NCI-H1694 (cell line): Measurements from ENCODE around the gene TMEM181.
"Not testable (repeated sequence)": the region's sequence is repeated elsewhere in the genome, so short reads cannot be mapped to it uniquely, and the experiment has no call there.

ENCODE experiments used
- DNase-seq: peaks from one replicate; lab custom pipeline; 2025; lab: John Stamatoyannopoulos, UW

TMEM181 gene

DNA sequence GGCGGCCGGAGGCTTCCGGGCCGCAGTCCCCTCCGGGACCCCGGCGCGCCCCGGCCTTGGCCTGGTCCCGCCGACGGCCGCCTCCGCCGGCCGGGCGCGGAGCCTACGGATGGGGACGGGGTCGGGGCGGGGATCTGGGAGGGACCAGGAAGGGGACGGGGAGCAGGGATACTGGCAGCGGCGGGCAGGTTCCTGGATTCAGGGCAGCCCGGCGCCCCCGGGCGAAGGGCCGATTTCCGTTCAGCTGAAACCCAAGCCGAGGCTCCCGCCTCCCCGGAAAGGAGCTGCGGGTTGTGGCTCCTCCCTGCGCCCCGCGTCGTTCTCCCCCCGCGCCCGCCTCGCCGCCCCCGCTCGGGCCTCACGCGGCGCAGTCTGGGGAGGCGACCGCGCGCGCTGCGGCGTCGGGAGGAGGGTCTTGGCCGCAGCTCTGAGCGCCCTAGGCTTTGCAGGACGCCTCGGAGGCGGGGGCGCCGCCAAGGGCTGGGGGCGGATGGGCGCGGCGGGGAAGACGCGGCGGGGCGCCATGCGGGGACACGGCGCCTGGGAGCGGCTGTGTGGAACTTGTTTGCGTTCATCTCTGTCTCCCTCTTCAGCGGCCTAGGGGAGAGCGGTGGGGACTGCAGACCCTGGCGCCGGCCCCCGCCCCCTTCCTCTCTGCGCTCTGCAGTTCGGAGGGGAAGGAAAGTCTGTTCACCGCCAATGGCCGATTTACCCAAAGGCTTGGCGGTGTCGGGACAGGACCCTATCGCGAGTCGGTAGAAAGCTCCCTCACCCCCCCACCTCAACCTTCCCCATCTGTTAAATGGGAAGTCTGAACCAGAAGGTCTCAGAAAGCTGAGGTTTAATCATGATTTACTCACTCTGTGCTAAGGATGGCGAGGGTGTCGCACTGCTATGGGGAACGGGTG is 22.7 kb upstream of the TMEM181 start:
- DNase-seq, result peak; percentile 36

DNA sequence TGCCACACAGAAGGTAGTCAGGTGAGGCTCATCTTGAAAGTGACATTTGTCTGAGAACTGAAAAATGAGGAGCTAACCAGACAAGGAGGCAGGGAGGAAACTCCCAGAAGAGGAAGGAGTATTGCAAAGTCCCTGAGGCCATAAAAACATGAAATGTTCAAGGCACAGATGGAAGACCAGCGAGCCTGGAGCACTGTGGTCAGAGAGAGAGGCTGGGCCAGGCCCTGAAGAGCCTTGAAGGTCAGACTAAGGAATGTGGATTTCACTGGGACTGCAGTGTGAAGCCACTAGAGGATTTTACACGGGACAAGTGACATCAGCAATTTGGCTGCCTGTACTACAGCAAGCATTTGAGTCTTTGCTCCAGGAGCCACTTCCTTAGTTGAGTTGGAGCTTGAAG is 21.1 kb upstream of the TMEM181 start:
- DNase-seq, result no peak

DNA sequence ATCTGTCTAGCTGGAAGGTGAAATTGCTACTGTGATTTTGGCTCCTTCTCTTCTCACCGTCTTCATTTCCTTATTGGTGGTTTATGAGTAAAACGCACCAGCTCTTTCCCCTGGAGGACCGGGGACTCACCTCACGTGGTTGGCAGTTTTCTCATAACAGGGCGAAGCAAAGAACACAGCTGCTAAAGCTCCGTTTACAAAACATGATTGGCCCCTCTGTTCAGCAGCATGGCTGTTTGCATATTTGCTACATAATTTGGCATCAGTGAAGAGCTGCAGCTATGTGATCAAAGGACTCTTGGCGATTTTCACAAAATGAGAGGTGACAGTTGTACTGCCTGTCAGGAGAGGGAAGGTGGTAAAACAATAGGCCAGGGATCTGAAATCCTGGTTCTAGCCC is 20.5 kb upstream of the TMEM181 start:
- peak; percentile 20 for DNase-seq

DNA sequence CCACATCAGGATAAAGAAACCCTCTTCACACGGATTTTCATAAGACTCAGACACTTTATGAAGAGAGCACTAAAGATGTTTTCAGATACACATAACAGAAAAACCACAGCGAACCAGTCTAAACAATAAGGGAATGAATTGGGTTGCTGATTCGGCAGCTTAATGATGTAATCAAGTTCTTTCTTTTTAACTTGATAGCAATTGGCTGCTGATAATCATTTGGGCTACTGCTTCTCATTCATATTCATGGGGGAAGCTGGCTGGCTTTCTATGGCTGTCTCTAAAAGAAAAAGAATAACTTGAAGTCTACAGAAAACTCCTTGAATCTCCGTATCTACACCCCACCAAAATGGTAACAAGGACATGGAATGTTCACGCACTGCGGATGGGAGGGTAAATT is 20.0 kb upstream of the TMEM181 start:
- no peak for DNase-seq

DNA sequence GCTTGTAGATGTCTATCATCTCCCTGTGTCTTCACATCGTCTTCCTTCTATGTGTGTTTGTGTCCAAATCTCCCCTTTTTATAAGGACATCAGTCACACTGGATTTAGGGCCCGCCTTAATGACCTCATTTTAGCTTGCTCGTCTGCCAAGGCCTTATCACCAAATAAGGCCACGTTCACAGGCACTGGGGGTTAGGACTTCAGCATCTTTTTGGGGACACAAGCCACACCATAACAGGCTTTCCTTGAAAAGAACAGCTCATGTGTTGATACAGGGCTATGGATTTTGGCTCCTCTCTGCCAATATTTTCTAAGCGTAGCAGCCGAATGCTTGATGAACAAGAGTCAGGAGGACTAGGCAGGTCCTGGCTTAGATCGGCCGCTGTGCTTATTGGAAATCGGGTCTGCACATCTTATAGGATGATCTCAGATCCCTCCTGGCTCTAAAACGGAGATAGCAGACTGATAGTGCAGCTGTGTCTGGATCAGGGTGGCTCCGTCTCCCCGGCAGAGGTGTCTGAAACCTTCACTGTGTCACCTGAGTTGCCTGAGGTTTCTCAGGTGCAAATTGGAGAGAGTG is 16.2 kb upstream of the TMEM181 start:
- DNase-seq, result no peak

DNA sequence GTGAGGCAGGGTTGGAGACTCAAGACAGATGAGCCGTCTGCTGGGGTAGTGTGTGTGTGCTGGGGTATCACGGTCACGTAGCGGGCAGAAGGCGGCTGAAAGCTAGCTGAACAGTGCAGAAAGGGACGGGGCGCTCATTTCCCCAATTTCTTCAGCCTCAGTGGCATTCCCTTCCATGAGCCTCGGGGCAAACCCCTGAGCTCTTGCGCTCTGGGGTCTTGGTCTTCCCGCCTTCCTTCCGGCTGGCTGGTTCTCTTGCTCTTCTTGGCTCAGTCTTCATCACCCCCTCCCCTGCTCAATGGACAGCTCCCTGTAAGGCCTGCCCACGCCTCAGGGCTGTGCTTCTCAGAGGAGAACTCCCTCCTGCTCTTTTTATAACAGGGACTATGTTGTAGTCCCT is 15.5 kb upstream of the TMEM181 start:
- DNase-seq, result no peak

DNA sequence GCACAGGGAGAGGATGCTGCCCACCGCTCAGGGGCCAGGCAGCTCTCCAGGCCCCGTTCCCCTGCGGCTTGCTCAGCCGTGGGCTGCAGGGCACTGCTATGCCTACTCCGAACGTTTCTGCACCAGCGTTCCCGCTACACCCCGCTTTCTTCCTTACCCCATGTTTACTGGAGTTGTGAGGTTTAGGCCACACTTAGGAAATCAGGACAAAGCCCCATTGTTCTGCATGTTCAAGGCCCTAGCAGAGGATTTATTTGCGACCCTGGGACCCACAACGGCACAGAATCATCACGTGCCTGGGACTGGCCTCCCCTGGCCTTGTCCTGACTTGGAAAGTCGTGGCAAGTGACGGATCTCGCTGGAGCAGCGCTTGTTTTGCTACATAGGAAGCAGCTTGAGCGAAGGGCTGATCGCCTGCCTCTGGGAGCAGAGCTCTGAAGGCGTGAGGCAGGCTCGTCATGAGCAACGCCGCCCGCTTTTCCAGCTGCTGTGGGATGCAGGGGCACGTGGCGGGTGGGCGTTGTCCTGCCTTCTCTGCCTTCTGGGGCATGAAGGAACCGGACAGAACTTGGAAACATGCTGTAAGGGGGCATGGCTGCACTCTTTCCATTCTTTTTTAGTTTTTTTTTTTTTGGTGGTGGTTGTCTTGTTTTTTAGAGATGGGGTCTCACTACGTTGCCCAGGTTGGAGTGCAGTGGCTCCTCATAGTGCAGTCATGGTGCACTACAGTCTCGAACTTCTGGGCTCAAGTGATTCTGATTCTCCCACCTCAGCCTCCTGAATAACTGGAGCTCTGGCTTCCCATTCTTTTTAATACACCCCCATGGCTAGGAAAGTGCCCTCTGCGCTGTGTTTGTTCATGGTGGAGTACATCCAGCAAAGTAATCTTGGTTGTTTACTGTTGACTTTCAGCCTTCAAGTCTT is 14.6 kb upstream of the TMEM181 start:
- no peak for DNase-seq

DNA sequence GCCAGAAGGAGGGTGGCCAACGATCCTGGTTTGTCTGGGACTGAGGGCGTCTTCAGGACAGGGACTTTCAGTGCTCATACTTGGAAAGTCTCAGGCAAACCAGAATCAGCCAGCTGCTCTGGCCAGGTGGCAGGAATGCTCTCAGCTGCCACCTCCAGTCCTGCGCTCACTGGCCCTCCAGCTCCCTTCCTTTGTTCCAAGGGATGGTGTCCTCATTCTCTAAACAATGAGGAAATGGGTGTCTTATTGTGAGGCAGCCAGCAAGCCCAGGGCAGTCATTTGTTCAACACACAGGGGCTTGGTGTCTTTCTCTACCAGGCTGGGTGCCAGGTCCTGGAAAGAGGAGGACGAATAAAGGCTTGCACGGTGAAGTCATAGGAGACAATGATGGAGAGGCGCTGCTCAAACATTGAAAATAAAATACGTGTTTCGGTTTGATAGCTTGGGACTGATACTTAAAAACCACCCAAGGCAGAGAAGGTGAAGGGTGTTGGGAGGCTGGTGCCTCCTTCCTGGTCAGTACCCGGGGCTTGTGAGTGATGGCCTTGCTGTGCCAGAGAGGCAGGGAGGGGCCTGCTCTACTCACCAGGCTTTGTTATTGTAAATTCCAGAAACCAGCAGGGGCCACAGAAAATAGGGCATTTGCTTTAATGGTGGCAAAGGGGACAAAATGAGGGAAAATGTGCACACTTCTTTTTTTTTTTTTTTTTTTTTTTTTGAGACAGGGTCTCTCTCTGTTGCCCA is 11.3 kb upstream of the TMEM181 start:
- no peak for DNase-seq

DNA sequence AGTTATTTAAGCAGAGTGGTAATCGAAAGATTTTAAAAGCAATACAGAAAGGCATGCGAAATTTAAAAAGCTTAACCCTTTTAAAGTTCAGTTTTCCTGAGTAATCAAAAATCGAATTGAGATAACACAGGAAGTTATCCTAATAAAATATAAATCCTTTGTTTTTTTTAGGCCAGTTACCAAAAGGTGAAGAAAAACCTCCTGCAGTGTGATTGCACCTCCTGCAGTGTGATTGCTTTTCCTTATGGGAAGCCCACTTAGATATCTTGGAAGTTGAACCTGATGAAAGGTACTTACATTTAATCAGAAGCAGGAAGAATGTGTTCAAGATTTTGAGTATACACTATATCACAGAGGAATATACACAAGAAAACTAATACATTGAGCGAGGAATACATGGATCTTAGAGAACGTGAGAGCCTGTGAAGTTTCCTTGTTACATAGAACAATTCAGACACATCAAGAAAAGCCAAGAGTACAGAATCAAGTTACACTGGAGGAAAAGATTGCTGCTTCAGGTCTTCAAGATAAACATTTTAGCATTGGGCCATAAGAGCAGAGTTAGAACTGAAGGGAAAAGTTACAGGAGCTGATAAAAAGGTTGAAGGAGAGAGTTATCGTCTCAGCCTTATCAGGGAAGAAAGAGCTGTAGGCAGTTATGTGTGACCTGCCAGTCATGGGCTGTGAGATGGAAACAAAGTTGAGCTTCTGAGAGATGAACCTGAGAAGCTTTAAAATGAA is 7.7 kb upstream of the TMEM181 start:
- DNase-seq, result no peak

DNA sequence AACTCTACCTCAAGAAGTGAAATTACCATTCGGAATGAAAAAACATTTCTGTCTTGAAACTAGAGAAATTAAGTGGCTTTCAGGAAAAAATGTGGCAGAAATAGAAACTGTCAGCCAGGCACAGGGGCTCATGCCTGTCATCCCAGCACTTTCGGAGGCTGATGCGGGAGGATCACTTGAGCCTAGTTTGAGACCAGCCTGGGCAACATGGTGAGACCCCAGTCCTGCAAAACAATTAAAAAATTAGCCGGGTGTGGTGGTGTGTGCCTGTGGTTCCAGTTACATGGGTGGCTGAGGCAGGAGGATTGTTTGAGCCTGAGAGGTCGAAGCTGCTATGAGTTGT is 7.1 kb upstream of the TMEM181 start:
- no peak for DNase-seq

DNA sequence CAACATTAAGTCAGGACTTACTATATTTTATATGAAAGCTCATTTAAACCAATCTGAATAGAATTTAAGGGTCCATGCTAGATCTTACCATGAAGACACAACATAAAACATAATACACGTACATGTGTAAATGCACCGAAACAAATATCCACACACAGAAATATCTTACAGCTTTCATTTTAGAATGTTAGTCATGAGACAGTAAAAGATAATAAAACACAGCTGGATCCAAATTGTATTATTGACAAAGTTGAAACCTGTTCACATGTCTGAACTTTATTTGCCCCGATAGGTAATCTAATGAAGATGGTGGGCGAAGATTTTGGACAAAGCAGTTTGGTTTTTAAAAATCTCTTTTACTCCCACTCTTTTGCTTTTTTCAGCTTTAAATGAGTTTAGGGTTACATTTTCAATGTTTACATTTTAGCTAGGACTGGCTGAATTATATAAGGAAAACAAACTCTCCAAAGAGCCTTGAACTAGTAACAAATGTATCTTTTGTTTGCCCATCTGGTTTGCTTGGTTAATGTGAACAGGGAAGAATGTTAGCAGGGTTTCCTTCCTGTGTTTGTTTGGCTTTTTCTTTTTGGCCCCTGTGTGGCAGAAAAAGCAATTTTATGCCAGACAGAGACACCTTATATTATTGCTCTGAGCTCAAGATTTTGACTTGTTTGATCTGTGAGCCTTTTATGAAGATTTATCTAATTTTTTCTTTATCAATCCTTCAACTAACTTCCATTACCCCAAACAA is 5.1 kb upstream of the TMEM181 start:
- DNase-seq, result no peak

DNA sequence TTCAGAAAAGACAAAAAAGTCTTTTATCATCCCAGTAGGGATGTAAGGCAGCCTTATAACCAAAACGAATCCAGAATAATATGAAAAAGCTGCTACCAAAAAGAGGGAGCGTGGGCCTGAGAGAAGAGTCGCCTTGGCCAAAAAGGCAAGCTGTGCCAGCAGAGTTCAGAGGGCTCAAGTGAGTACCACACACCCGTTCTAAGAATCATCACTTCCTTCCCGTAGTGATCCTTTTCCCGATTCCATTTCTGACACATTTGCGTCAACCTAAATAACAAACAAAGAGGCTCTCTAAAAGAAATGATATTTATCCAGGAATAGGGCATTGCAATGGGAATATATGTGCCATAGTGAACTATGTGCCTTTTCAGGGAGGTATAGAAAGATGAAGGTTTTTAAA is 3.8 kb upstream of the TMEM181 start:
- DNase-seq, result no peak

DNA sequence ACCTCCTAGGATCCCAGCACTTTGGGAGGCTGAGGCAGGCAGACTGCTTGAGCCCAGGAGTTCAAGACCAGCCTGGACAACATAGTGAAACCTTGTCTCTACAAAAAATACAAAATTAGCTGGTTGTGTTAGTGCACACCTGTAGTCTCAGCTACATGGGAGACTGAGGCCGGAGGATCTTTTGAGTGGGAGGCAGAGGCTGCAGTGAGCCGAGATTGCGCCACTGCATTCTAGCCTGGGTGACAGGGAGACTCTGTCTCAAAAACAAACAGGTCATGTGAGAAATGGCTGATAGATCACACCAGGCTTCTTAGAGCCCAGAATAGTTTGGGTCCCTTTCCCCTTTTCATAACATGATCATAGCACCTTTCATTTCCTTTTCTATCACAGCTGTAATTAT is 2.8 kb upstream of the TMEM181 start:
- not testable (repeated sequence) for DNase-seq

DNA sequence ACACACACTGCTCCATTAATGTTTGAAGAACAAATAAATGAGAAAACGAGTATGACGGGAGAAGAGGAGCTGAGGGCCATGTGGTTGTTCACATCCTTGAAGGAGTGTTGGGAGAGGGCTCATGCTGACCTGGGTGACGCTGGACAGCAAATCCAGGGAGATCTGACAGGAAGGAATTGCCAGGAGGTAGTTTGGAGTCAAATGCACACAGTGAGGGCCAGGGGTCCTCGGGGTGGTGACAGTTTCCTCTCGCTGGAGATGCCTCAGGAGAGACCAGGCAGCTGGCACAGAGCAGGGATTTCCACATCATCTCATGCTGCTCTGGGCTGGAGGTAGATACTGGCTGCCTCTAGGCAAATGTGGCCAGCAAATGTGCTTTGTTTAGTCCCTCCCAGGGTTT is 2.0 kb upstream of the TMEM181 start:
- DNase-seq, result no peak

DNA sequence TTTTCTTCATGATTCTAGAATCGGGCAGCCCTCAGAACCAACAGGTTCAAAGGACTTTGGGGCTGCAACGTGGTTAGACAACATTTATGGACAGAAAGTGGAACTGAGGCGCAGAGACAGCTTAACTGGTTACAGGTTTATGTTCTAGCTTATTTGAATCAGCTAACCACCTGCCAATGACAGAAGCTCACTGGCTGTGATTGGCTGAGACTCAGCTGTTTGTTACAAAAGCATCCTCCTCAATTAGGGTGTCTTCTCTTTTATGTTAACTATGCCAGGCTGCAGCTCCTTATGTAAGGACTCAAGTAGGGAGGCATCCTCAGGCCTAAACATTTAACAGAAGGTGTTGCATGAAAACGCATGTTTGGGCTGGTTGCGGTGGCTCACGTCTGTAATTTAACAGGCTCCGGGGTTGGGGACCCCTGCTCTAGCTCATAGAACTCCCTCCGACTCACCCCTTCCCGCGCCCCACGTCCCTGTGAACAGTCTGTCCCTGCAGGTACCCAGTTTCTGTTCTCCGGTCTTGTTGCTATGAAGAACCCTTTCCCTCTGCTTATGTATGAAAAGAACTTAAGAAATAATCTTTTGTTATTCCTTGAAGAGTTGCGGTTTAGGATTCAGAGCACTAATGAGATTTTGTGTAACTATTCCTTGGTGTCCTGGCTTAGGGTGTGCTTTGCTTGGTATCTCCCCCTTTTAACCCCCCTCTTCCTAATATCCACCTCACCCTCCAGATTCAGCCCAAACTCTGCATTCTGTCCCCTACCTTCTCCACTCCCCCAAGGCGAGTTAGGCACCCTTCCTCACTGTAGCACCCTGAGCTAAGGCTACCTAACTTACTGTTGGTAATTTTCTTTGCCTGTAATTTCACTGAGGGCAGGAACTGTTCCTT is 1.2 kb upstream of the TMEM181 start:
- no peak for DNase-seq

DNA sequence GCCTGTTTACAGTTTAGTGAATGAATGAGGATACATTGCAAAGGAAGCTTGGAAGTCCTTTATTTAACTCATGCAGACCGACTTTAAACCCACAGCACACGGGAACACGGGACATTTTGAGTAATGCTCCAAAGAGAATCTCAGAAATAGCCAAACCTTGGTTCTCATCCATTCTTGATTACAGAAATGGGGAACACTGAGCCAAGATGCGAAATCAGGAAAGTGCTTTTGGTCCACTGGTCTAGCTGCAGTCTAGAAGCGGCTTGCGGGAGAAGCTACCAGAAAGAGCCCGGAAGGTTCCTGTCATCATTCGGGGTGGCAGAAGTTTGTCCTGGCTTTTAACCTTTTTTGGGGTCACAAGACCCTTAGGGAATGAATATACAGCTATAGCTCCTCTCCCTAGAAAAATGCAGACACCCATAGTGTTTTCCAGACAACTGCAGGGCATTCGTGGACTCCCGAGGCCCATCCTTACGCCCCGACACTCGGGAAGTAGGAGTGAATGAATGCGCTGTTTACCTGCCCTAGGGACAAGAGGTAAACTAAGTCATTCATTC is 475 bp upstream of the TMEM181 start:
- no peak for DNase-seq

DNA sequence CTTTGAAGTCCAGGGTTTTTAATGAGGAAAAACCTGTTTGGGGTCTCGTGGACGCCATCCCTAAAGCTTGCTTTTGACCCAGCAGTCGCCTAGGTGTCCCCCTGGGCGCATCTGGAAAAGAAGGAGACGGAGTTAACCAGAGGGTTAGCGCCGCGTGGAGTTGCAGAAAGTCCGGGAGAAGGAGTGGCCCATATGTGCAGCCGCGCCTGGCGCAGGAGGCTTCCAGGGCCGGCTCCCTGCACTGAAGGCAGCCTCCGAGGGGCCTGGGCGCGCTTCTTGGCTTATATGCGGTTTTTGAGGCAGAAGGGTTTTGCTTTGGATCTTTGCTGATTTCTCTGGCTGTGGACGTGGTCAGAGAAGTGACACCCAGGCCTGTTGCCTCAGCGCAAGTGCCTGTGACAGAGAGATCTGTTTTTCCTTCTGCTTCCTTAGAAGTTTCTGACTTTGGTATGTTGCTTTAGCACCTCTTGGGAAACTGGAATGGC is 987 bp downstream of the TMEM181 start:
- DNase-seq, result no peak

DNA sequence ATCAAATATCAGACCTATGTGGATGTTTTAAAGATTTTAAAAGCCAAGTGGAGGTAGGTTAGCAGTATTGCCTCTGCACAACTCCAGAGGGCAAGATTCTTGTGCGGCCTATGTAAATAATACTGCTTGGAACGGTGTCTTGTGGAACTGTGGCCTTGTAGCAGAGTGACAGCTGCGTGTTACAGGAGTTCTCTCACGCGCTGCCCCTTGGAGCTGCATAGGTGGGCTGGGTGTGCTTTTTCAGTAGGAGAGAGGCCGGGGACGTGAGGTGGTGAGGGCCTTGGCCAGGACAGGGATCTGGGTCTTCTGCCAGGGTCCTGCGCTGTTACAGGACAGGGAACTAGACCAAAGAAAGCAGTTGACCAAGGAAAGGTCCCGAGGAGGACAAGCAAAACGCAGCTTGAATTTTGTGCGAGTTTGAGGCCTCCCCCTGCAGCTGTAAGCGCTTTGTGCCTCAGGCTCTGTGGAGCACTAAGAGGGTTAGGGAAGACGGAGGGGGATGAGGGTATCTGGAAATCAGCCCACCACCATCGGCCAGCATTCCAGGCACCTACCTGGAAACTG is 1.5 kb downstream of the TMEM181 start:
- no peak for DNase-seq

DNA sequence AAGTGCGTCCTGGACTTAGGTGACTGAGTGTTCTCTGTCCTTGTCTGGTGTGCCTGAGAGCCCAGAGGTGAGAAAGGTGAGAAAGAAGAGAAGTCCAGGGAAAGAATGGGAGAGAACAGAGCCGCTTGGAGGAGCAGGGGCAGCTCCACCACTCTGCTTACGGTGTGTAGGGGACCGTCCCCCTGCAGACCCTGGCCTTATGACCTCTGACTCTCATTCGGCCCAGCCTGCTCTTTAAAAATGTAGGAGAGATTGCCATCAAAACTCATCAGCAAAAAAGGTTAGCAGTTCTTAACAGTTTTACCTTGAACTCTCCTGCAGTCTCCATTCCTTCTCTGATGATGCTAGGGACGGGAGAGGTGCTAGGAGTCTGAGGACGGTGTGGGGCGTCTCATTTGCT is 2.0 kb downstream of the TMEM181 start:
- DNase-seq, result no peak
